Esophagus (tissue), 2 donors: ENCODE results near the gene NUP98. TPM values are rescaled to one million over a fixed set of nuclear protein-coding genes. Genes with fewer than 3 reads are reported as not detected.

ENCODE experiments used
- H3K27ac ChIP-seq, 2 donors: one replicate each; pipeline ENCODE4 v1.5.1; 2013; ENCODE audit warnings: low read depth in 2 of 2, mild to moderate bottlenecking in 2 of 2, inconsistent platforms in 1 of 2, low read length in 1 of 2, moderate library complexity in 1 of 2
- H3K27me3 ChIP-seq, 2 donors: one replicate each; pipeline ENCODE4 v1.6.1; 2013; ENCODE audit warnings: low read length in 2 of 2, control low read depth in 1 of 2, mild to moderate bottlenecking in 1 of 2; ENCODE audit not compliant: insufficient read depth in 2 of 2, control insufficient read depth in 1 of 2
- H3K36me3 ChIP-seq, 2 donors: one replicate each; pipeline ENCODE4 v1.6.1; 2013; ENCODE audit warnings: low read length in 1 of 2; ENCODE audit not compliant: control insufficient read depth in 2 of 2, insufficient read depth in 2 of 2
- H3K4me1 ChIP-seq, 2 donors: one replicate each; pipeline ENCODE4 v1.6.1; 2013; ENCODE audit warnings: low read length in 1 of 2; ENCODE audit not compliant: control insufficient read depth in 2 of 2, insufficient read depth in 2 of 2
- H3K4me3 ChIP-seq, 2 donors: one replicate each; pipeline ENCODE4 v1.5.1; 2013; ENCODE audit warnings: low read length in 2 of 2, mild to moderate bottlenecking in 2 of 2, low read depth in 1 of 2, moderate library complexity in 1 of 2
- H3K9me3 ChIP-seq, 2 donors: one replicate each; pipeline ENCODE4 v1.6.1; 2013; ENCODE audit warnings: mild to moderate bottlenecking in 2 of 2, low read depth in 1 of 2, low read length in 1 of 2, moderate library complexity in 1 of 2; ENCODE audit not compliant: control insufficient read depth in 2 of 2, insufficient read depth in 1 of 2
- WGBS, 2 donors: extraction: QIAGEN DNeasy Blood & Tissue Kit; methylation state at CpG; one replicate each; pipeline ENCODE4 v1.1.7; 2013; 5-methylcytosine and 5-hydroxymethylcytosine counted together
- polyA plus RNA-seq, 2 donors: library from polyadenylated mRNA; stranded (reverse); fragments of 200-250 nt; gene quantifications; one replicate each; pipeline ENCODE4 v1.2.3, GENCODE V29; 2013
- donor health status: healthy with polysubstance abuse.
- donor health status: Bipolar disorder and iron deficiency.

The NUP98 gene
- polyA plus RNA-seq, 2 donors: 16.0 to 26.9 TPM

DNA sequence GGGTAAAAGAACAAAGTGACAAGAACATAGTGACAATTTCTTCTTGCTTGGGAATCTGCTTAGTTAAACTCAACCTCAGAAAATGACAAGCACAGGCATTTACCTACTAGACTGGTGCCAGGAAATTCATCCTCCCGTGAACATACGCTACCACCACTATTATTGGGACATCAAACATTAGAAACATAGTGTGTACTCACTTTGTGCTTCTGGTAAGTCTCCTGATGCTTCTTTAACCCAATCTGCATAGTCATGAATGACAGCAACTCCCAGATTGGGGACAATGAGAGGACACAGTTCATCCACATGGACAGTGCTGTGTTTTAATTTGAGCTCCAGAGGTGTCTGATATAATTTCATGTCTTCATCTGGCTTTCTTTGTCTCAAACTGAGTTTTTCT is 96.9 kb downstream of the NUP98 start:
- H3K4me3 ChIP-seq: no peak overlapping the region
- H3K9me3 ChIP-seq: no peaks in the 10 kb centered on the region
- 67 to 85% methylated on average over 2 of the region's 2 CpGs for WGBS, 2 donors
- H3K27me3 ChIP-seq: no peaks in the 10 kb centered on the region
- H3K4me1 ChIP-seq: no peaks in the 10 kb centered on the region
- H3K36me3 ChIP-seq: peaks cover 8 to 21% of the 10 kb centered on the region in 2 donors
- no peak overlapping the region for H3K27ac ChIP-seq

DNA sequence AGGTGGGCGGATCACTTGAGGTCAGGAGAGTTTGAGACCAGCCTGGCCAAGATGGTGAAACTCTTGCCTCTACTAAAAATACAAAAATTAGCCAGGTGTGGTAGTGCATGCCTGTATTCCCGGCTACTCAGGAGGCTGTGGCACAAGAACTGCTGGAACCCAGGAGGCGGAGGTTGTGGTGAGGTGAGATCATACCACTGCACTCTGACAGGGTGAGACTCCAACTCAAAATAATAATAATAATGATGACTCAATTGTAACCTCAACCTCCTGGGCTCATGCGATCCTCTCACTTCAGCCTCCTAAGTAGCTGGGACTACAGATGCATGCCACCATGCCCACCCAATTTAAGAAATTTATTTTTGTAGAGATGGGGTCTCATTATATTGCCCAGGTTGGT is 110.6 kb downstream of the NUP98 start:
- WGBS, 2 donors: 70 to 99% methylated on average over 4 of the region's 4 CpGs
- H3K4me3 ChIP-seq: no peak overlapping the region
- H3K9me3 ChIP-seq: no peaks in the 10 kb centered on the region
- H3K36me3 ChIP-seq: peaks cover 11 to 22% of the 10 kb centered on the region in 2 donors
- no peaks in the 10 kb centered on the region for H3K27me3 ChIP-seq
- H3K4me1 ChIP-seq: no peaks in the 10 kb centered on the region
- no peak overlapping the region for H3K27ac ChIP-seq

DNA sequence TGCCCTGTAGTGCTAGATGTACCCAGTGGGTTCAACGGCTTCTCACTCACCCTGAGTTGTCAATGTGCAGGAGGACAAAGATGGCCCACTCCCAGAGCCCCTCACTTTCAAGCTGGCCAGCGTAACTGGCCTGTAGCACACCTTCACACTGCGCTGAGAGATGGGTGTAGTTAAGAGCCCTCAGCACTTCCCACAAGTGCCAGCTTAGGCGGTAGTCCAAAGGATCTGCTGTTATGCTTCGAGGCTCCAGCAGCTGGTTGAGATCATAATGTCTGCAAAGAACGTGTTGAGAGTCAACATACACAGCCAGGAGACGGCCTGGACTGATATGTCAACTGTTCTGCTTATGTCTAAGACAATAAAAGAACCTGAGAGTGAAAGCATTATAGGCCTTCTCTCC is 111.4 kb downstream of the NUP98 start:
- Histone ChIP-seq H3K36me3 (peaks cover 11 to 22% of the 10 kb centered on the region in 2 donors), H3K9me3 (no peaks in the 10 kb centered on the region), H3K4me1 (no peaks in the 10 kb centered on the region), H3K27ac (no peak overlapping the region), H3K4me3 (no peak overlapping the region), H3K27me3 (no peaks in the 10 kb centered on the region)
- WGBS, 2 donors: 76% methylated on average over 7 of the region's 7 CpGs

DNA sequence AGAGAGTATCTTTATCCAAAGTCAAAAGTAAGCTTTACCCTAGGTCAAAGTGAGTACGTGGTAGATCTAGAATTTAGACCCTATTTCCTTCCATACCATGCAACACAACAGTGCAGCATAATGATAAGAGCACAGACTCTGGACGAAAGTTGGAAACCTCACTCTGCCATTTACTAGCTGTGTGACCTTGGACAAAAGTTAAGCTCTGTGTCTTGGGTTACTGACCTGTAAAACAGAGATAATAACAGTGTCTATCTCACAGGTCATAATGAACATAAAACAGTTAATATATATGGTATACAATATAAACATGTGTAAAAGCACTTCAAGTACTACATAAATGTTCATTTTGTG is 112.6 kb downstream of the NUP98 start:
- Histone ChIP-seq H3K27me3 (no peaks in the 10 kb centered on the region), H3K4me3 (no peak overlapping the region), H3K9me3 (no peaks in the 10 kb centered on the region), H3K27ac (no peak overlapping the region), H3K4me1 (no peaks in the 10 kb centered on the region), H3K36me3 (peaks cover 11 to 27% of the 10 kb centered on the region in 2 donors)
- 54 to 58% methylated on average over 2 of the region's 2 CpGs for WGBS, 2 donors

DNA sequence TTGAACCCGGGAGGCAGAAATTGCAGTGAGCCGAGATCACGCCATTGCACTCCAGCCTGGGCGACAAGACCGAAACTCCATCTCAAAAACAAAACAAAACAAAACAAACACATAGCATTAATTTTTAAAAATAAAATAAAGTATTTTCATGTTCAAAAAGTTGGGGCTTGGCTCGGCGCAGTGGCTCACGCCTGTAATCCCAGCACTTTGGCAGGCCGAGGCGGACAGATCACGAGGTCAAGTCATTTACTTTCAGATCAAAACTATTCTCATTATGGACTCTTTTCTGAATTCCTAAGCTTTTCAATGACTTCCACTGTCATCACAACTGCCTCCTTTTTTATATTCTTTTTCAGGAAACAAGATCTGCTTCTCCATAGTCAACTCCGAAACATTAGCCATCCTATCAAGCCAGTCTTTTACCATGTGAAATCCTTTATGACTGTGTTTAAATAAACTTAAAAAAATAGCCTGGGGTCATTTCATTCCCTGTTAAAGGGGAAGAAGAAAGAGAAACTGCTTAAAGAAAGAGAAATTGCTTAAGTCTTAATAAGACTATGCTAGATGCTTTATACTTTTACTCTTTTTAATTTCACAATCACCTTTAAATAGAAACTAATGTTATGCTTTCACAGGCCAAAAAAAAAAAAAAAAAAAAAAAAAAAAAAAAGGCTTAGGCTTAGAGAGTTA is 113.1 kb downstream of the NUP98 start:
- H3K9me3 ChIP-seq: no peaks in the 10 kb centered on the region
- H3K36me3 ChIP-seq: peaks cover 15 to 30% of the 10 kb centered on the region in 2 donors
- H3K4me3 ChIP-seq: no peak overlapping the region
- no peak overlapping the region for H3K27ac ChIP-seq
- no peaks in the 10 kb centered on the region for H3K27me3 ChIP-seq
- 85 to 95% methylated on average over 12 of the region's 12 CpGs for WGBS, 2 donors
- H3K4me1 ChIP-seq: no peaks in the 10 kb centered on the region

DNA sequence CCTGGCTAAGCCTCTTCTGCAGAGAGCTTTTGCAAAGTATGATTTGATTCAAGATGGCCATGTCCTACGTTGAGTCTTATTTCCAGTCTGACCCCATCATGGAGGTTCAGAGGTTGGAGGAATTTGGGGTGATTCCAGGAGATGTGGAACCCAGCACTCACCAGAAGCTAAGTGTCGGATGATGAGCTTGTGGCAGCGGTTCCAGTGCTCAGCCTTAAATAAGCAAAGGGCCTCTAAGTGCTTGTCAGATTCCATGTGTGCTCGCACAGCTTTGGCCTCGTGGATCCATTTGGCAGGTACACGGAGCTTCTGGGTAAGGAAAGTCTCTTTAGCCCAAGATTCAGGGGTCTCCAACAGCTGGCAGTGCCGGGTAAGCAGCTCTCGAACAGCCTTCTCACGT is 114.3 kb downstream of the NUP98 start:
- Histone ChIP-seq H3K36me3 (peaks cover 21 to 33% of the 10 kb centered on the region in 2 donors), H3K27me3 (no peaks in the 10 kb centered on the region), H3K27ac (no peak overlapping the region), H3K4me1 (no peaks in the 10 kb centered on the region), H3K9me3 (no peaks in the 10 kb centered on the region), H3K4me3 (no peak overlapping the region)
- 94 to 95% methylated on average over 9 of the region's 9 CpGs for WGBS, 2 donors

DNA sequence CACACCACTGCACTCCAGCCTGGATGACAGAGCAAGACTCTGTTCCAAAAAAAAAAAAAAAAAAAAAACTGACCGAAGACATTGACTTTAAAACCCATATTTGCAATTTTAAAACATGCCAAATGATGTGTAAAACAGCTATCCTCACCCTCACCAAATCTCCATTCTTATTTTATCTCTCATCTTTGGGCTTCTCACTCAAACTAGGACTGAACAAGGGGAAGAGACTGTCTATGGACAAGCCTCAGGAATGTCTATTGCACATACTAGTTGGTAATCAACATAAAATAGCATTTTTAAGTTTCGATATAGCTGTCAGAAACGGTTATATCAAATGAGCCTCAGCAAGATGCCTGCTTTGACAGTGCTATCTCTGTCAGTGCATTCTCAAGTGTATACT is 118.3 kb downstream of the NUP98 start:
- WGBS, 2 donors: 95 to 97% methylated on average over 3 of the region's 3 CpGs
- Histone ChIP-seq H3K4me1 (no peaks in the 10 kb centered on the region), H3K4me3 (no peak overlapping the region), H3K27me3 (no peaks in the 10 kb centered on the region), H3K9me3 (no peaks in the 10 kb centered on the region), H3K36me3 (peaks cover 24 to 39% of the 10 kb centered on the region in 2 donors), H3K27ac (no peak overlapping the region)

DNA sequence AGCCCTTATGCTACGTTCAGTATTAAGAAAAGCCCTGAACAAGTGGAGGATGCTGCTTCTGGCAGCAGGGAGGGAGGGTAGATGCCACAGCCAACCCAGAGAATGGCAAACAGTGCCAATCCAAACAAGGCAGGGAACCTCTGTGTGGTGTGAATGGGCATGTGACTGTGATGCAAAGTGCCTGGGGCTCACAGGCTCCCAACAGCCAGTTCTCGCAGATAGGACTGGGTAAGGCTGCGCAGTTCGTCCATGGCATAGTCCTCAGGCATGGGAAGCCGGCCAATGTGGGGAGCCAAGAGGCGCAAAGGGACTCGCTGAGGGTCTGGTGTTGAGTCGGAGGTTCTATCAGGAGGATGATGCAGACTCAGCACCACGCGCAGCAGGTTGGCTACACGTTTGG is 121.4 kb downstream of the NUP98 start:
- no peak overlapping the region for H3K27ac ChIP-seq
- no peaks in the 10 kb centered on the region for H3K9me3 ChIP-seq
- no peaks in the 10 kb centered on the region for H3K4me1 ChIP-seq
- H3K27me3 ChIP-seq: no peaks in the 10 kb centered on the region
- 96 to 98% methylated on average over 11 of the region's 11 CpGs for WGBS, 2 donors
- no peak overlapping the region for H3K4me3 ChIP-seq
- peaks cover 17 to 42% of the 10 kb centered on the region in 2 donors for H3K36me3 ChIP-seq

DNA sequence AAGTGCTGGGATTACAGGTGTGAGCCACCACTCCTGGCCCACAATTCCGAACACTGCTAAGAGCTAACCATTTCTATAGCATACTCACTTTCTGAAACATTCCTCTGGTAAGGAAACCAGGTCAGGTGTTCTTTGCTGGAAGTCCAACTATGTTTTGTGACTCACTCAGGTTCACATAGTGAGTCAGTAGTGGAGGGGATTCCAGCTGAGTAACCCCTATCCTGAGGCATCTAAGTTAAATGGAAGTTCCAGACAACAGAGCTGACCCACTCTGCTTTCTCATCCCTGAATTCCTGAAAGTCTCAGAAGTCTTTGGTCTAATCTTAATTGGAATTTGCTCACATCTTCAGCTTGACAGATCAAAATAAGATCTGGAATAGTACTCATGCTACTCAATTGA is 123.2 kb downstream of the NUP98 start:
- Histone ChIP-seq H3K4me1 (no peaks in the 10 kb centered on the region), H3K27me3 (no peaks in the 10 kb centered on the region), H3K27ac (no peak overlapping the region), H3K36me3 (peaks cover 12 to 43% of the 10 kb centered on the region in 2 donors), H3K9me3 (no peaks in the 10 kb centered on the region), H3K4me3 (no peak overlapping the region)
- whole genome bisulfite sequencing, 2 donors: 86 to 100% methylated on average over 1 of the region's 1 CpG
